Measurements from ENCODE around the gene ELP1. TPM values are rescaled to one million over a fixed set of nuclear protein-coding genes. Genes with fewer than 3 reads are reported as not detected.

Gene ELP1, protein sequence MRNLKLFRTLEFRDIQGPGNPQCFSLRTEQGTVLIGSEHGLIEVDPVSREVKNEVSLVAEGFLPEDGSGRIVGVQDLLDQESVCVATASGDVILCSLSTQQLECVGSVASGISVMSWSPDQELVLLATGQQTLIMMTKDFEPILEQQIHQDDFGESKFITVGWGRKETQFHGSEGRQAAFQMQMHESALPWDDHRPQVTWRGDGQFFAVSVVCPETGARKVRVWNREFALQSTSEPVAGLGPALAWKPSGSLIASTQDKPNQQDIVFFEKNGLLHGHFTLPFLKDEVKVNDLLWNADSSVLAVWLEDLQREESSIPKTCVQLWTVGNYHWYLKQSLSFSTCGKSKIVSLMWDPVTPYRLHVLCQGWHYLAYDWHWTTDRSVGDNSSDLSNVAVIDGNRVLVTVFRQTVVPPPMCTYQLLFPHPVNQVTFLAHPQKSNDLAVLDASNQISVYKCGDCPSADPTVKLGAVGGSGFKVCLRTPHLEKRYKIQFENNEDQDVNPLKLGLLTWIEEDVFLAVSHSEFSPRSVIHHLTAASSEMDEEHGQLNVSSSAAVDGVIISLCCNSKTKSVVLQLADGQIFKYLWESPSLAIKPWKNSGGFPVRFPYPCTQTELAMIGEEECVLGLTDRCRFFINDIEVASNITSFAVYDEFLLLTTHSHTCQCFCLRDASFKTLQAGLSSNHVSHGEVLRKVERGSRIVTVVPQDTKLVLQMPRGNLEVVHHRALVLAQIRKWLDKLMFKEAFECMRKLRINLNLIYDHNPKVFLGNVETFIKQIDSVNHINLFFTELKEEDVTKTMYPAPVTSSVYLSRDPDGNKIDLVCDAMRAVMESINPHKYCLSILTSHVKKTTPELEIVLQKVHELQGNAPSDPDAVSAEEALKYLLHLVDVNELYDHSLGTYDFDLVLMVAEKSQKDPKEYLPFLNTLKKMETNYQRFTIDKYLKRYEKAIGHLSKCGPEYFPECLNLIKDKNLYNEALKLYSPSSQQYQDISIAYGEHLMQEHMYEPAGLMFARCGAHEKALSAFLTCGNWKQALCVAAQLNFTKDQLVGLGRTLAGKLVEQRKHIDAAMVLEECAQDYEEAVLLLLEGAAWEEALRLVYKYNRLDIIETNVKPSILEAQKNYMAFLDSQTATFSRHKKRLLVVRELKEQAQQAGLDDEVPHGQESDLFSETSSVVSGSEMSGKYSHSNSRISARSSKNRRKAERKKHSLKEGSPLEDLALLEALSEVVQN (N-terminal part only)
- total RNA-seq: 10 to 100 TPM in 3 of 4 donors, 1 to 10 TPM in 1; 10.0 to 27.2 (median 19.1) TPM

DNA sequence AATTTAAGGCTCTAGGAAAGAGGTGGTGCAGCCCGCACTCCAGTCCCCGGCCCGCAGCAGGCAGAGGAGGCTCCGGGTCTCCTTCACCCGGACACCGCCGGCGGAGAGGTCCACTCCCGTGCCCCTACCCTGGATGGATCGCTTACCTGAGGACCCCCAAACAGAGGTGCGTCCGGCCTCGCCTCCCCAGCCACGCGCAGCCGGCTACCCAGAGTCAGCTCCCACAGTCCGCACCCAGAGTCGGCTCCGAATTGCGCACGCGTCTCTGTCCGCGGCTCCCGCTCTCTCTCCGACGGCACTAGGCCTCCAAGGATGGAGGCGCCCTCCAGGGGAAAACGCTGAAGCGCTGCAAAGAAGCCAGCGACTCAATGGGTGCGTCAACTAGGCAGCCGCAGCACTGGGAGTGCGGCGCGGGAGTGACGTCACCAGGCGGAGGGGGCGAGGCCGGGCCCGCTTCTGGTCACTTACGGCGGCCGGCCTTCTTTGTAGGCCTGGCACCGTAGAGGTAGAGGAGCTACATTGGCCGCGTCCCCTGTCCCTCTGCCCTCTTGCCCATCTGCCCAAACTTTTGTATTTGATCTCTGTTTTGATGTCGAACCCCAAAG is at the start of gene ELP1:
TSS of gene ELP1 (minus strand) at position 407 of the 605 bp plus-strand sequence. CDS start 2,978 bp downstream, outside the sequence.
- 0 to 1% methylated on average over 12 to 27 of the region's 48 CpGs for WGBS, 2 donors
- TF ChIP-seq, protein P1, sequence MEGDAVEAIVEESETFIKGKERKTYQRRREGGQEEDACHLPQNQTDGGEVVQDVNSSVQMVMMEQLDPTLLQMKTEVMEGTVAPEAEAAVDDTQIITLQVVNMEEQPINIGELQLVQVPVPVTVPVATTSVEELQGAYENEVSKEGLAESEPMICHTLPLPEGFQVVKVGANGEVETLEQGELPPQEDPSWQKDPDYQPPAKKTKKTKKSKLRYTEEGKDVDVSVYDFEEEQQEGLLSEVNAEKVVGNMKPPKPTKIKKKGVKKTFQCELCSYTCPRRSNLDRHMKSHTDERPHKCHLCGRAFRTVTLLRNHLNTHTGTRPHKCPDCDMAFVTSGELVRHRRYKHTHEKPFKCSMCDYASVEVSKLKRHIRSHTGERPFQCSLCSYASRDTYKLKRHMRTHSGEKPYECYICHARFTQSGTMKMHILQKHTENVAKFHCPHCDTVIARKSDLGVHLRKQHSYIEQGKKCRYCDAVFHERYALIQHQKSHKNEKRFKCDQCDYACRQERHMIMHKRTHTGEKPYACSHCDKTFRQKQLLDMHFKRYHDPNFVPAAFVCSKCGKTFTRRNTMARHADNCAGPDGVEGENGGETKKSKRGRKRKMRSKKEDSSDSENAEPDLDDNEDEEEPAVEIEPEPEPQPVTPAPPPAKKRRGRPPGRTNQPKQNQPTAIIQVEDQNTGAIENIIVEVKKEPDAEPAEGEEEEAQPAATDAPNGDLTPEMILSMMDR (IDR thresholded peaks at IDR 0.05): no peak
- TF ChIP-seq POLR2A (IDR thresholded peaks at IDR 0.05): no peak
- peak within 1 kb of the TSS; percentile 89 for H3K4me3 ChIP-seq (ENCODE audit: low read depth, poor library complexity, severe bottlenecking)
- intact Hi-C loops (cut with DNase I; ENCODE audit: low total_unique reads): no loop called here
- peak; percentile 87 to 98 for DNase-seq (ENCODE audit: low spot score in 2 of 2)

DNA sequence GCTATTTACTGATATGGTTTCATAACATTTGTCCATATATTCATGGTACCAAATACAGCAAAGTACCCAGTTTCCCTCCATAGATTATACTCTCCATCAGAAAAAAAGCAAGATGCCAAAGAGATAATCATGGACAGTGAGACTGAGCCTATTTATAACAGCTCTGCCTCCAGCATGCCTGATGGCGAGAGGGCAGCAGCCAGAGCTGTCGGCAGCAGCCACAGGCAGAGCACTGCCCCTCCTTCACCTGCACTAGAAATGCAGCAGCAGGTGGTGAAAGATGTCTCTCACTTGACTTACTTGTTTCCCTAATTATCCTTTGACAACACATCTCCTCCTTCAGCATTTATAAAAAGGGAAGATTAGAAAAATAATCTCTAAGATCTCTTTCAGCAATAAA is 47.0 kb upstream of the ELP1 start:
- 63 to 64% methylated on average over 2 of the region's 2 CpGs for WGBS, 2 donors
- no peak for DNase-seq (ENCODE audit: low spot score in 2 of 2)
- intact Hi-C loops (cut with DNase I; ENCODE audit: low total_unique reads): no loop called here
- TF ChIP-seq, protein P1 (IDR thresholded peaks at IDR 0.05): no peak
- no peak for TF ChIP-seq POLR2A (IDR thresholded peaks at IDR 0.05)
- no peak overlapping the region for H3K4me3 ChIP-seq (ENCODE audit: low read depth, poor library complexity, severe bottlenecking)

DNA sequence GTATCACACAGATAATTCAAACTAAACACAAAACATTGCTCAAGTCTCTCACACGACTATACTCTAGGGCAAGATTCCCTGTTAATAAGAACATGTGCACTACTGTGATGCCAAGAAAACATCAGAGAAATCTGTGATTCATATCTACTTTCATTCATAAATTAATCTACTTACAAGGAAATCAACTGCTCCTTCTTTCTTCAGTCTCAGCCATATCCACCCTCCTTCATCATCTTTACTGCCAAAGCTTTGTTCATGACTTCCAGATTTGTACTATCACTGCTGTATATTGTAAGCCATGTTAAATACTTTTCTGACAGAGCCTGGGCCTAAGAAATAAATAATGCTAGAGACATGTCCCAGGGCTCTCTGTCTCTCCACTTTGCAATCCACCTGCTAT is 44.3 kb upstream of the ELP1 start:
- DNase-seq (ENCODE audit: low spot score in 2 of 2): no peak
- intact Hi-C loops (cut with DNase I; ENCODE audit: low total_unique reads): no loop called here
- H3K4me3 ChIP-seq (ENCODE audit: low read depth, poor library complexity, severe bottlenecking): no peak overlapping the region
- TF ChIP-seq, protein P1 (IDR thresholded peaks at IDR 0.05): no peak
- no peak for TF ChIP-seq POLR2A (IDR thresholded peaks at IDR 0.05)
- WGBS, 2 donors: 13 to 21% methylated on average over 1 of the region's 1 CpG

DNA sequence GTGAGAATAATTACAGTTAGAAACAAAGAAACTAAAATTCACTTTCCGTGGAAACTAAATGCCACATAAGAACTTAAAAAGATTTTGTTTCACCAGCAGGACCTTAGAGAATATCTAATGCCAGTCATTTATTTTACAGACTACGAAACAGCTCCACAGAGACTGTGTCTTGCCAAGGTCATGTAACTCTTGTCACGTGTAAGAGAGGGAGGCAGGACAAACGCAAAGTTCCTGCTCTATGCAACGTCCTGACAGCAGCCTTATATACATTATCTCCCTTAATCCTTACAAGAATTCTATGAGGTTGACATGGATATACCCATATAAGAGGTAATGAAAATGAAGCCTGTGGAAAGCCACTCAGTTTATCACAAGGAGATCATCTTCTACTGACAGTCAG is 40.0 kb upstream of the ELP1 start:
- TF ChIP-seq POLR2A (IDR thresholded peaks at IDR 0.05): no peak
- 62 to 70% methylated on average over 5 of the region's 5 CpGs for WGBS, 2 donors
- no peak overlapping the region for H3K4me3 ChIP-seq (ENCODE audit: low read depth, poor library complexity, severe bottlenecking)
- intact Hi-C loops (cut with DNase I; ENCODE audit: low total_unique reads): no loop called here
- no peak for DNase-seq (ENCODE audit: low spot score in 2 of 2)

DNA sequence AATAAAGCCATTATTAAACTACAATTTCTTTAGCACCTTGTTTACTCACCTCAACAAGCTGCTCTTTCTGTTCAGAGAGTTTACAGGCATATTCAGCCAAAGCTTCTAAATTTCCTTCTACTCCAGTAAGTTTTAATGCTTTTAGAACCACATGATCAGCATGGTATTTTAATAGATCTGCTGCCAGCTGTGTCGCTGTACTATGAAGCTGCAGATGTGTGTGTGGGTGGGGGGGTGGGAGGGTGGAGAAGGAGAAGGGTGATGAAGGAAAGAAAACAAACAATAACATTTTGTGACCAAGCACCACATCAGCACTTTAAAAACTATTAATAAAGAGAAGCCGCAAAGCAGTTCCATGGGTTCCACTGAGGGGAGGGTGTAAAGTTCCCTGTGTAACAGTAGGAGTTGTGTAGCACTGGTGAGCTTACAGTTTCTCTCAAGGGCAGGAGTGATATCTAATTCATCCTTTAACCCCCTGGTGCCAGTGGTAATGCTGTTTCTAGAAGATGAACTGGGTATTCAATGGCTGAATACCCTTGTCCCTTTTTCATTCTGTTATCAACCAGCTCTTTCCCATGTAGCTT is 38.8 kb upstream of the ELP1 start:
- TF ChIP-seq, protein P1 (IDR thresholded peaks at IDR 0.05): no peak
- no peak for TF ChIP-seq POLR2A (IDR thresholded peaks at IDR 0.05)
- intact Hi-C loops (cut with DNase I; ENCODE audit: low total_unique reads): no loop called here
- H3K4me3 ChIP-seq (ENCODE audit: low read depth, poor library complexity, severe bottlenecking): no peak overlapping the region
- WGBS, 2 donors: 42 to 46% methylated on average over 2 of the region's 2 CpGs
- DNase-seq (ENCODE audit: low spot score in 2 of 2): no peak

All from lower leg skin (tissue), 4 donors.